DND-41 (cell line): ENCODE results near the gene SRSF10.
"Not testable (repeated sequence)": the region's sequence is repeated elsewhere in the genome, so short reads cannot be mapped to it uniquely, and the experiment has no call there.

ENCODE experiments used
- ATAC-seq: fragments of 200-7000 bp; cut with Tn5 transposase; 3 replicates; pipeline ENCODE4 v1.9.1; 2021; ENCODE audit warnings: low read depth; ENCODE audit not compliant: insufficient read depth
- DNase-seq: peaks from one replicate; pipeline ENCODE4 v3.0.0-alpha.2; 2020
- H2AFZ ChIP-seq: 2 replicates; pipeline ENCODE4 v1.6.0; 2012; ENCODE audit warnings: low read depth, low read length
- H3K27ac ChIP-seq: 2 replicates; pipeline ENCODE4 v1.5.1; 2012; ENCODE audit warnings: low read length, inconsistent platforms
- H3K27me3 ChIP-seq: fragments of 200-600 bp; sonication (generic); 2 replicates; pipeline ENCODE4 v1.6.0; 2012; ENCODE audit warnings: low read length, mild to moderate bottlenecking, inconsistent platforms; ENCODE audit not compliant: insufficient read depth, poor library complexity
- H3K36me3 ChIP-seq: 2 replicates; pipeline ENCODE4 v1.5.1; 2012; ENCODE audit warnings: low read length, inconsistent platforms; ENCODE audit not compliant: insufficient read depth
- H3K4me1 ChIP-seq: 2 replicates; pipeline ENCODE4 v1.5.1; 2012; ENCODE audit warnings: mild to moderate bottlenecking, low read length; ENCODE audit not compliant: insufficient read depth
- H3K4me2 ChIP-seq: 2 replicates; pipeline ENCODE4 v1.6.0; 2012; ENCODE audit warnings: mild to moderate bottlenecking, moderate library complexity, low read length, inconsistent platforms; ENCODE audit not compliant: insufficient read depth
- H3K4me3 ChIP-seq, 2 experiments: fragments of 200-600 bp in 1 of 2; shearing (Covaris generic) in 1 of 2; 2 replicates each; pipeline ENCODE4 v1.5.1; 2012 to 2016; ENCODE audit warnings: inconsistent platforms in 2 of 2, low read length in 2 of 2, mild to moderate bottlenecking in 2 of 2, low read depth in 1 of 2, moderate library complexity in 1 of 2
- H3K79me2 ChIP-seq: 2 replicates; pipeline ENCODE4 v1.6.0; 2012; ENCODE audit warnings: low read length, inconsistent platforms; ENCODE audit not compliant: insufficient read depth
- H3K9ac ChIP-seq: 2 replicates; pipeline ENCODE4 v1.6.0; 2012; ENCODE audit warnings: low read depth, mild to moderate bottlenecking, inconsistent platforms, low read length, moderate library complexity
- H3K9me3 ChIP-seq: 2 replicates; pipeline ENCODE4 v1.5.1; 2012; ENCODE audit warnings: low read length, moderate library complexity, mild to moderate bottlenecking, inconsistent platforms; ENCODE audit not compliant: insufficient read depth, severe bottlenecking
- H4K20me1 ChIP-seq: 2 replicates; pipeline ENCODE4 v1.6.0; 2012; ENCODE audit warnings: low read length; ENCODE audit not compliant: insufficient read depth
- CTCF ChIP-seq: IDR thresholded peaks from 2 replicates; pipeline ENCODE4 v1.5.1; 2012; ENCODE audit warnings: borderline replicate concordance, low read length, moderate library complexity, mild to moderate bottlenecking; ENCODE audit not compliant: poor library complexity, severe bottlenecking; ENCODE audit errors: extremely low read depth
- EZH2 ChIP-seq: IDR thresholded peaks from 3 replicates; pipeline ENCODE4 v1.6.1; 2012; ENCODE audit warnings: borderline replicate concordance, low read depth, mild to moderate bottlenecking, moderate library complexity, low read length, inconsistent platforms; ENCODE audit not compliant: severe bottlenecking

Gene SRSF10

GRCh38 chr1:23989263-23989662 lies 9.1 kb upstream of the SRSF10 start:
- H4K20me1 ChIP-seq: no peaks in the 10 kb centered on the region
- no peak overlapping the region for H3K9ac ChIP-seq
- no peak overlapping the region for H3K4me3 ChIP-seq
- no peaks in the 10 kb centered on the region for H3K9me3 ChIP-seq
- TF ChIP-seq EZH2 (no peak), CTCF (no peak)
- no peak overlapping the region for H3K4me2 ChIP-seq
- no peaks in the 10 kb centered on the region for H3K27me3 ChIP-seq
- H3K27ac ChIP-seq: no peak overlapping the region
- DNase-seq: no peak
- H3K4me1 ChIP-seq: peaks cover 3% of the 10 kb centered on the region; the same call in 1 of the 2 replicates
- no peaks in the 10 kb centered on the region for H3K36me3 ChIP-seq
- ATAC-seq: no peak
- no peaks in the 10 kb centered on the region for H3K79me2 ChIP-seq
- H2AFZ ChIP-seq: no peak overlapping the region

- not testable (repeated sequence) for ATAC-seq, H3K4me3 ChIP-seq, H3K9ac ChIP-seq, H3K79me2 ChIP-seq, H2AFZ ChIP-seq, H3K9me3 ChIP-seq, H3K27ac ChIP-seq, H3K36me3 ChIP-seq, H3K4me1 ChIP-seq, H3K27me3 ChIP-seq, DNase-seq, H3K4me2 ChIP-seq, H4K20me1 ChIP-seq
These were observed 6.9 kb upstream of the SRSF10 start for GRCh38 chr1:23987038-23987437.

GRCh38 chr1:23984417-23985186 lies 4.5 kb upstream of the SRSF10 start:
- H3K9ac ChIP-seq: no peak overlapping the region
- H3K27ac ChIP-seq: no peak overlapping the region
- H4K20me1 ChIP-seq: 0 out of 2 replicates have a peak, but pooled peaks cover under 1% of the 10 kb centered on the region
- H3K36me3 ChIP-seq: peaks cover under 1% of the 10 kb centered on the region; the same call in 1 of the 2 replicates
- H3K9me3 ChIP-seq: no peaks in the 10 kb centered on the region
- DNase-seq (no peak), ATAC-seq (no peak)
- no peak overlapping the region for H3K4me2 ChIP-seq
- peaks cover 8% of the 10 kb centered on the region for H3K79me2 ChIP-seq
- H3K4me1 ChIP-seq: peaks cover 19% of the 10 kb centered on the region
- no peak overlapping the region for H3K4me3 ChIP-seq
- H2AFZ ChIP-seq: 0 out of 2 replicates have a peak overlapping the region, but pooled peaks have one; percentile 1
- H3K27me3 ChIP-seq: no peaks in the 10 kb centered on the region
- TF ChIP-seq EZH2 (no peak), CTCF (no peak)

- Histone ChIP-seq H4K20me1 (peaks cover 36% of the 10 kb centered on the region), H3K27ac (peak overlapping the region; percentile 94), H3K9ac (peak overlapping the region; percentile 65), H2AFZ (peak overlapping the region; percentile 74), H3K79me2 (peaks cover 47% of the 10 kb centered on the region), H3K4me3 (peak overlapping the region in 1 of 2 experiments; percentile 53; a peak in 2 of 4 replicates), H3K4me2 (peak overlapping the region; percentile 60), H3K27me3 (no peaks in the 10 kb centered on the region), H3K4me1 (peaks cover 49% of the 10 kb centered on the region), H3K36me3 (peaks cover 37% of the 10 kb centered on the region), H3K9me3 (no peaks in the 10 kb centered on the region)
- ATAC-seq (peak; percentile 43), DNase-seq (peak; percentile 72)
- TF ChIP-seq EZH2 (no peak), CTCF (no peak)
These were observed 572 bp upstream of the SRSF10 start for GRCh38 chr1:23980728-23981070.
